GM23338 (cell line): Measurements from ENCODE around the gene GMEB2. TPM values are rescaled to one million over a fixed set of nuclear protein-coding genes. Genes with fewer than 3 reads are reported as not detected.

Source experiments
- ATAC-seq: fragments of 200-7000 bp; cut with Tn5 transposase; 3 replicates; pipeline ENCODE4 v1.9.1; 2020
- DNase-seq: peaks from one replicate; pipeline ENCODE4 v3.0.0-alpha.2; 2015; ENCODE audit warnings: low spot score
- H2AFZ ChIP-seq: fragments of 200-600 bp; sonication (generic); 2 replicates; pipeline ENCODE4 v1.8.0; 2016; ENCODE audit warnings: antibody characterized with exemption, mild to moderate bottlenecking, moderate library complexity
- H3F3A ChIP-seq: fragments of 200-600 bp; sonication (generic); replicated peaks from 2 replicates; pipeline ENCODE4 v1.8.0; 2017; ENCODE audit warnings: antibody characterized with exemption, mixed run types, low read depth
- H3K27ac ChIP-seq: fragments of 200-600 bp; sonication (generic); 2 replicates; pipeline ENCODE4 v1.6.1; 2016; ENCODE audit warnings: low read depth
- H3K27me3 ChIP-seq: fragments of 200-600 bp; sonication (generic); 2 replicates; pipeline ENCODE4 v1.8.0; 2016; ENCODE audit warnings: mild to moderate bottlenecking, mixed run types, moderate library complexity; ENCODE audit not compliant: insufficient read depth
- H3K36me3 ChIP-seq: fragments of 200-600 bp; sonication (generic); 2 replicates; pipeline ENCODE4 v1.8.0; 2016; ENCODE audit warnings: mild to moderate bottlenecking; ENCODE audit not compliant: insufficient read depth
- H3K4me1 ChIP-seq: fragments of 200-600 bp; sonication (generic); 2 replicates; pipeline ENCODE4 v1.8.0; 2016; ENCODE audit warnings: mild to moderate bottlenecking, moderate library complexity; ENCODE audit not compliant: insufficient read depth
- H3K4me2 ChIP-seq: fragments of 200-600 bp; sonication (generic); 2 replicates; pipeline ENCODE4 v1.7.1; 2017; ENCODE audit warnings: mixed run types
- H3K4me3 ChIP-seq: fragments of 200-600 bp; sonication (generic); 2 replicates; pipeline ENCODE4 v1.6.1; 2016; ENCODE audit warnings: mixed run types
- H3K79me2 ChIP-seq: fragments of 200-600 bp; sonication (generic); replicated peaks from 2 replicates; pipeline ENCODE4 v1.8.0; 2017; ENCODE audit warnings: mild to moderate bottlenecking; ENCODE audit not compliant: insufficient read depth
- H3K9me2 ChIP-seq: fragments of 200-600 bp; sonication (generic); 2 replicates; pipeline ENCODE4 v1.8.0; 2017; ENCODE audit not compliant: insufficient read depth
- H4K20me1 ChIP-seq: fragments of 200-600 bp; sonication (generic); replicated peaks from 2 replicates; pipeline ENCODE4 v1.8.0; 2017; ENCODE audit warnings: mild to moderate bottlenecking; ENCODE audit not compliant: insufficient read depth
- H3K27ac Mint-ChIP-seq: 2 replicates; pipeline ENCODE4 v1.8.0; 2020; ENCODE audit warnings: inconsistent platforms, mild to moderate bottlenecking, moderate library complexity, mixed read lengths
- H3K27me3 Mint-ChIP-seq: 3 replicates; pipeline ENCODE4 v1.8.0; 2022; ENCODE audit warnings: low read depth, mild to moderate bottlenecking, moderate library complexity, mixed read lengths, inconsistent platforms; ENCODE audit not compliant: insufficient read depth, poor library complexity
- H3K36me3 Mint-ChIP-seq: 3 replicates; pipeline ENCODE4 v1.8.0; 2021; ENCODE audit warnings: low read depth, mild to moderate bottlenecking, inconsistent platforms, moderate library complexity, mixed read lengths
- H3K4me1 Mint-ChIP-seq: 3 replicates; pipeline ENCODE4 v1.8.0; 2020; ENCODE audit warnings: mild to moderate bottlenecking, inconsistent platforms, mixed read lengths
- H3K4me3 Mint-ChIP-seq: 3 replicates; pipeline ENCODE4 v1.8.0; 2021; ENCODE audit warnings: moderate library complexity, mild to moderate bottlenecking, inconsistent platforms, mixed read lengths
- H3K9me3 Mint-ChIP-seq: 3 replicates; pipeline ENCODE4 v1.8.0; 2020; ENCODE audit warnings: moderate library complexity, mild to moderate bottlenecking, inconsistent platforms, mixed read lengths
- CREB1 ChIP-seq: fragments of 250-450 bp; sonication (Bioruptor Pico); IDR thresholded peaks from 2 replicates; pipeline ENCODE4 v1.5.0; 2020; ENCODE audit warnings: low read depth, mild to moderate bottlenecking, moderate library complexity
- REST ChIP-seq: IDR thresholded peaks from one replicate; pipeline ENCODE4 v1.6.1; 2018; ENCODE audit warnings: antibody characterized with exemption; ENCODE audit not compliant: unreplicated experiment
- ZNF462 ChIP-seq: fragments of 250-450 bp; sonication (Bioruptor Pico); IDR thresholded peaks from 2 replicates; pipeline ENCODE4 v1.5.0; 2020; ENCODE audit warnings: mild to moderate bottlenecking, moderate library complexity
- polyA plus RNA-seq: library from polyadenylated mRNA; unstranded; fragments of >200 nt; fragmentation: Nextera tagmentation; extraction: Ambion mirVana; gene quantifications from 2 replicates; pipeline ENCODE4 v1.2.1, GENCODE V29; 2016
- total RNA-seq: library from RNA; depleted of rRNA; stranded (reverse); fragments of >200 nt; shearing (Covaris generic); gene quantifications from 2 replicates; pipeline ENCODE4 v1.2.3, GENCODE V29; 2014

GMEB2 gene
- total and polyA plus RNA-seq, 2 experiments from 2014 or later = 4.4 to 20.6 TPM

- no peak for TF ChIP-seq ZNF462
- TF ChIP-seq CREB1 (CRISPR knock-in tag) = no peak
Measured at GRCh38 chr20:63648190-63648589, 21.3 kb upstream of the GMEB2 start (continued).

GRCh38 chr20:63645218-63645617, 18.3 kb upstream of the GMEB2 start:
- no peak overlapping the region for H3K4me3 Mint-ChIP-seq
- H3F3A ChIP-seq = peaks cover 9% of the 10 kb centered on the region; the same call in 1 of the 2 replicates
- H3K27me3 Mint-ChIP-seq = peaks cover 7% of the 10 kb centered on the region
- TF ChIP-seq CREB1 (CRISPR knock-in tag) = no peak
- peak; percentile 71 for TF ChIP-seq REST
- ATAC-seq (no peak), DNase-seq (peak; percentile 43)
- no peak overlapping the region for H2AFZ ChIP-seq
- no peaks in the 10 kb centered on the region for H3K27me3 ChIP-seq
- H3K27ac ChIP-seq = no peak overlapping the region
- peaks cover 4% of the 10 kb centered on the region; the same call in 1 of the 2 replicates for H3K4me1 ChIP-seq
- H3K4me1 Mint-ChIP-seq = peaks cover 9% of the 10 kb centered on the region
- no peak overlapping the region for H3K27ac Mint-ChIP-seq
- no peaks in the 10 kb centered on the region for H3K9me3 Mint-ChIP-seq
- H3K4me2 ChIP-seq = no peak overlapping the region
- no peaks in the 10 kb centered on the region for H3K9me2 ChIP-seq
- no peaks in the 10 kb centered on the region; the same call in 1 of the 2 replicates for H4K20me1 ChIP-seq
- H3K36me3 ChIP-seq = no peaks in the 10 kb centered on the region
- H3K4me3 ChIP-seq = no peak overlapping the region
- H3K79me2 ChIP-seq = no peaks in the 10 kb centered on the region
- peaks cover 3% of the 10 kb centered on the region; the same call in 2 of the 3 replicates for H3K36me3 Mint-ChIP-seq
